Suprapubic skin (tissue), 4 donors: ENCODE results near the gene RAB25. TPM values are rescaled to one million over a fixed set of nuclear protein-coding genes. Genes with fewer than 3 reads are reported as not detected.

ENCODE experiments used
- DNase-seq, 2 donors: peaks; one replicate each; pipeline ENCODE4 v3.0.0-alpha.2; 2019; ENCODE audit warnings: low spot score in 2 of 2
- H3K27ac ChIP-seq: fragments of 200-600 bp; sonication (generic); one replicate; pipeline ENCODE4 v1.5.1; 2019
- H3K27me3 ChIP-seq: fragments of 200-600 bp; sonication (generic); one replicate; pipeline ENCODE4 v1.5.1; 2019
- H3K36me3 ChIP-seq: fragments of 200-600 bp; sonication (generic); one replicate; pipeline ENCODE4 v1.5.1; 2019
- H3K4me1 ChIP-seq: fragments of 200-600 bp; sonication (generic); one replicate; pipeline ENCODE4 v1.5.1; 2019
- H3K4me3 ChIP-seq: fragments of 200-600 bp; sonication (generic); one replicate; pipeline ENCODE4 v1.5.1; 2019; ENCODE audit warnings: mild to moderate bottlenecking
- H3K9me3 ChIP-seq: fragments of 200-600 bp; sonication (generic); one replicate; pipeline ENCODE4 v1.5.1; 2019
- EP300 ChIP-seq: sonication (generic); formaldehyde crosslinking; IDR thresholded peaks from one replicate; pipeline ENCODE4 v1.6.1; 2017; ENCODE audit warnings: antibody characterized with exemption
- POLR2A ChIP-seq, 2 donors: fragments of 450-650 bp; IDR thresholded peaks; one replicate each; pipeline ENCODE4 v1.6.1; 2017; ENCODE audit warnings: antibody characterized with exemption in 2 of 2, mild to moderate bottlenecking in 2 of 2, moderate library complexity in 2 of 2
- POLR2AphosphoS5 ChIP-seq, 3 donors: sonication (generic); formaldehyde crosslinking; IDR thresholded peaks; one replicate each; pipeline ENCODE4 v1.6.1; 2017; ENCODE audit warnings: antibody characterized with exemption in 3 of 3
- WGBS: methylation state at CpG from one replicate; pipeline ENCODE4 v1.1.5; 2018; 5-methylcytosine and 5-hydroxymethylcytosine counted together
- total RNA-seq, 4 donors: library from RNA; depleted of rRNA; stranded (reverse); fragments of >200 nt; gene quantifications; one replicate each; pipeline ENCODE4 v1.1.0, GENCODE V29; 2016
- TF ChIP-seq, protein P1 (sequence below), 2 donors: fragments of 200-600 bp in 1 of 2; fragments of 450-650 bp in 1 of 2; sonication (generic) in 1 of 2; IDR thresholded peaks; one replicate each; pipeline ENCODE4 v1.5.1; 2016 to 2019; ENCODE audit warnings: antibody characterized with exemption in 2 of 2, mild to moderate bottlenecking in 1 of 2, moderate library complexity in 1 of 2

RAB25 gene
- total RNA-seq, 4 donors from 2014 or later = 150 to 284 (median 205) TPM

DNA sequence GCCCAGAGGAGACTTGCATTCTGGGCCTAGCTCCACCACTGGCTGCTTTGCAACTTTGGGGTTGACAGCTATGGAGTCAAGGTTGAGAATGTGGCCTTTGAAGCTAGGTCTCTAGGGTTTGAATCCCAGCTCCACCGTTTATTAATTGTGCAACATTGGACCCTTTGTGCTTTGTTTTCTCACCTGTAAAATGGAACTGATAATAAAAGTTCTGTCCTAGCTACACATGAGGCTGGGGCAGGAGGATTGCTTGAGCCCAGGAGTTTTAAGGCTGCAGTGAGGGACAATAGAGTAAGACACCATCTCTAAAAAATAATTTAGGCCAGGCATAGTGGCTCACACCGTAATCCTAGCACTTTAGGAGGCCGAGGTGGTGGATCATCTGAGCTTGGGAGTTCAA is 38.3 kb downstream of the RAB25 start:
- 76% methylated on average over 3 of the region's 3 CpGs for WGBS
- H3K27ac ChIP-seq = peak overlapping the region; percentile 93
- H3K4me3 ChIP-seq = no peak overlapping the region
- TF ChIP-seq POLR2AphosphoS5 (IDR thresholded peaks at IDR 0.05) (no peak), EP300 (no peak), POLR2A (IDR thresholded peaks at IDR 0.05) (no peak)
- TF ChIP-seq, protein P1, sequence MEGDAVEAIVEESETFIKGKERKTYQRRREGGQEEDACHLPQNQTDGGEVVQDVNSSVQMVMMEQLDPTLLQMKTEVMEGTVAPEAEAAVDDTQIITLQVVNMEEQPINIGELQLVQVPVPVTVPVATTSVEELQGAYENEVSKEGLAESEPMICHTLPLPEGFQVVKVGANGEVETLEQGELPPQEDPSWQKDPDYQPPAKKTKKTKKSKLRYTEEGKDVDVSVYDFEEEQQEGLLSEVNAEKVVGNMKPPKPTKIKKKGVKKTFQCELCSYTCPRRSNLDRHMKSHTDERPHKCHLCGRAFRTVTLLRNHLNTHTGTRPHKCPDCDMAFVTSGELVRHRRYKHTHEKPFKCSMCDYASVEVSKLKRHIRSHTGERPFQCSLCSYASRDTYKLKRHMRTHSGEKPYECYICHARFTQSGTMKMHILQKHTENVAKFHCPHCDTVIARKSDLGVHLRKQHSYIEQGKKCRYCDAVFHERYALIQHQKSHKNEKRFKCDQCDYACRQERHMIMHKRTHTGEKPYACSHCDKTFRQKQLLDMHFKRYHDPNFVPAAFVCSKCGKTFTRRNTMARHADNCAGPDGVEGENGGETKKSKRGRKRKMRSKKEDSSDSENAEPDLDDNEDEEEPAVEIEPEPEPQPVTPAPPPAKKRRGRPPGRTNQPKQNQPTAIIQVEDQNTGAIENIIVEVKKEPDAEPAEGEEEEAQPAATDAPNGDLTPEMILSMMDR (IDR thresholded peaks at IDR 0.05) = no peak
- peaks cover 78% of the 10 kb centered on the region for H3K4me1 ChIP-seq
- no peaks in the 10 kb centered on the region for H3K9me3 ChIP-seq
- H3K27me3 ChIP-seq = no peaks in the 10 kb centered on the region
- no peak for DNase-seq
- no peaks in the 10 kb centered on the region for H3K36me3 ChIP-seq

DNA sequence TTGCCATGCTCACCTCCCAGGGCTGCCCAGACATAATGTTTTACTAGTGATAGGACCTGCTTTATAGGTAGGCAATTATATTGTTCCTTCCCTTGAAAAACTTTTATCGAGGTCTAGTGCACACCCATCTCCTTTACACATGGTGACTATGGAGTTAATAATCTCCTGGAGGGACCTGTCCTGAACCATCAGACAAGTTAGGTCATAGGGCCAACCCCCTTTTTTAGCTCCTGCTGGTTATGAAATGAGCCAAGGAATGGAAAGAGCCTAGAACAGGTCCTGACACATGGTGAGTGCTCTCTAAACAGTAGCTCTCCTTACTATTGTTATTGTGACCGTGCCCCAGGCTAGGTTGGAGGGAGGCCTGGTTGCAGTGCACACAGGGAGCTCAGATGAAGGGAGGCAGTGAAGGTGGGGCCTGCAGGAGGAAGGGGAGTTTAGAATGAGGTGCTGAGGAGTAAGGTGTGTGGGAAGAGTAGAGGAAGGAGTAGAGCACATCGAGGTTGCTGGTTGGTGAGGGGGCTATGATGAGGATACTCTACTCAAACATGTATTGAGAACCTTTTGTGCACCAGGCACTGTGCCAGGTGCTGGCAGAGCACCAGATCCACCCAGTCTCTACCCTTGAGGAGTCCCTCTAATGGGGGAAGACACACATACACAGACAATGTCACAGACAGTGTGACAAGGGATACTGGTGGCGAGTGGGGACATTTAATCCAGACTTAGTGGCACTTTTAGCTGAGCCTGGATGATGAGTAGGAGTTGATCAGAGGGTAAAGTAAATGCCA is 39.4 kb downstream of the RAB25 start:
- 44% methylated on average over 4 of the region's 4 CpGs for WGBS
- H3K36me3 ChIP-seq = no peaks in the 10 kb centered on the region
- H3K4me1 ChIP-seq = peaks cover 89% of the 10 kb centered on the region
- no peaks in the 10 kb centered on the region for H3K9me3 ChIP-seq
- no peak for TF ChIP-seq POLR2A (IDR thresholded peaks at IDR 0.05)
- no peak for TF ChIP-seq POLR2AphosphoS5 (IDR thresholded peaks at IDR 0.05)
- no peak for TF ChIP-seq EP300
- TF ChIP-seq, protein P1 (IDR thresholded peaks at IDR 0.05) = no peak
- H3K4me3 ChIP-seq = no peak overlapping the region
- no peaks in the 10 kb centered on the region for H3K27me3 ChIP-seq
- DNase-seq = no peak
- H3K27ac ChIP-seq = peak overlapping the region; percentile 98

DNA sequence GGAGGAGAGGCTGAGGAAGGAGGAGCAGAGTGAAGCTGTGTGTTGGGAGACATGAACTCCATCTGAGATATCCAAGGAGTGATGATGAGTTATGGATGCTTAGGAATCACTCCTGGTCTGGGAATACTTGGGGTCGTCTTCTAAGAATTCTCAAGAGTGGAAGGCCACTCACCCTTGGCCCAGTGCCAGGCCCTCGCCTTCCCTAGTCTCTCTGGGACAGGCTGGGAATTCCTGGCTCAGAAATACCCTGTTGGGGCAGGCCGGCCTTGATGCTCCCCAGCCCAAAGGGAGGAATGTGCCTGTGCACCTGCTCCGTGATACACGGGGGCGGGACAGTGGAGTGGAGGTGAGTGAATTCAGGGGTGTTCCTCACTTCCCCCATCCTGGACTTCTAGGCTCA is 40.9 kb downstream of the RAB25 start:
- Histone ChIP-seq H3K27ac (peak overlapping the region; percentile 98), H3K4me1 (peaks cover 89% of the 10 kb centered on the region), H3K36me3 (no peaks in the 10 kb centered on the region), H3K27me3 (no peaks in the 10 kb centered on the region), H3K4me3 (no peak overlapping the region), H3K9me3 (no peaks in the 10 kb centered on the region)
- 42% methylated on average over 6 of the region's 6 CpGs for WGBS
- TF ChIP-seq, protein P1 (IDR thresholded peaks at IDR 0.05) = no peak
- no peak for TF ChIP-seq POLR2AphosphoS5 (IDR thresholded peaks at IDR 0.05)
- TF ChIP-seq EP300 = no peak
- no peak for TF ChIP-seq POLR2A (IDR thresholded peaks at IDR 0.05)
- DNase-seq = peak in 1 of 2 donors; percentile 82

DNA sequence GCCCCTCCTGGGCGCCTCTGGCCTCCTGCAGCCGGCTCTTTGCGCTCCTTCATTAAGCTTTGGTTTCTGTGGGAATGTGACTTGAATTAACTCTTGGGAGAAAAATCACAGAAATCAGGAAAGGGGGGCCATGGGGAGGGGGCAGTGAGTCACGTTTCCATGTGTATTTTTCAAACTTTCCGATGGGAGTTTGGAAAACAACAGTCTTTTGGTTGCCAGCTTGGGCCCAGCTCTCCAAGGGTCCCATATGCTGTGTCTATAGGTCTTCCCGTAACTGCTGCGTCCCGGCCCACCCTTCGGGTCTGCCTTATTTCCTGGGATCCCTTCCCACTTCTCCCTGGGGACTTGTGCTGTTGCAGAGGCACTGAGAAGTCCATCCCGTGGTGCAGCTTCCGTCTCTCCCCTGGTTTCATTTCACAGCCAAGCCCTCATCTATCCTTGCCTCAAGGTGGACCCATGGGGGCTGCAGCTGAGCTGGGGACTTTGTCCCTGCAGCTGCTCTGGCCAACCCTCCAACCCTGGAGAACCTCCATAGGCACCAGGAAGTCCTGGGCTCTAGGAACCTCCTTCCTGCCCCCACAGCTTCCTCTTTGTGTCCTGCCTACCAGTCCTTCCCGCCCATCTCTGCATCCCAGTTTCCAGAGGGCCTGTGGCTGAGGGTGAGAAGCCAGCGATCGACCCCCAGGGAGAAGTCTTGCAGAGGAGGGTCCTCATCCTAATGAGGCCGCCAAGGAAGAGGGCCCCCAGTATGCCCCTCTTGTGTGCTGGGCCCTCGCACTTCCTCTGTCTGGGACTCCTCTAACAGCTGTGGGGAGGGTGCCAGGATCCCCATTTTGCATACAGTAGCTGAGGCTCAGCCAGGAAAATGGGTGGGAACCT is 41.9 kb downstream of the RAB25 start:
- peak overlapping the region; percentile 98 for H3K27ac ChIP-seq
- H3K36me3 ChIP-seq = no peaks in the 10 kb centered on the region
- H3K4me1 ChIP-seq = peaks cover 86% of the 10 kb centered on the region
- H3K9me3 ChIP-seq = no peaks in the 10 kb centered on the region
- no peak for TF ChIP-seq EP300
- TF ChIP-seq POLR2AphosphoS5 (IDR thresholded peaks at IDR 0.05) = no peak
- TF ChIP-seq, protein P1 (IDR thresholded peaks at IDR 0.05) = no peak
- TF ChIP-seq POLR2A (IDR thresholded peaks at IDR 0.05) = no peak
- no peaks in the 10 kb centered on the region for H3K27me3 ChIP-seq
- no peak for DNase-seq
- H3K4me3 ChIP-seq = peak overlapping the region; percentile 43
- WGBS = 47% methylated on average over 11 of the region's 16 CpGs

DNA sequence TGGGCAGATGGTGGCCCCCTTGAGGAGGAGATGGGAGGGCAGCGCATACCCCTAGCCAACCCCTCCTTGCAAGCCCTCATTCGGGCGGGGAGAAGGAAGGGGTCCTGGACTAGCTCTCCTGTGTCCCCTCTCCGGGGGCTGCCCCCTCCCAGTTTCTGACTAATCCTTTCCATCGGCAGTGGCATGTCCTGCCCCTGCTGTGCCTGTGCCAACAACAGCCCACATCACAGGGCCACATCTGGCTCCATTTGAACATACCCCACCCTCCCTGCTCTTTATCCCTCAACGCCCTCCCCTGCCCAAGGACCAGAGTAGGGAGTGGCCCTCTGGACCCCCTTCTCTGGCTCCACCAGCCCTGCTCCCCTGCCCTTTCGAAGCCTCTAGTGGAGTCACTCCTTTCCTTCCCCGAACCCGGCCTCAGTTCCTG is 42.6 kb downstream of the RAB25 start:
- Histone ChIP-seq H3K36me3 (no peaks in the 10 kb centered on the region), H3K9me3 (no peaks in the 10 kb centered on the region), H3K4me1 (peaks cover 90% of the 10 kb centered on the region), H3K27me3 (no peaks in the 10 kb centered on the region), H3K4me3 (peak overlapping the region; percentile 43), H3K27ac (peak overlapping the region; percentile 98)
- TF ChIP-seq POLR2A (IDR thresholded peaks at IDR 0.05) (no peak), POLR2AphosphoS5 (IDR thresholded peaks at IDR 0.05) (peak; percentile 21 to 84 (median 31))
- peak; percentile 89 to 92 for DNase-seq
- WGBS = 11% methylated on average over 6 of the region's 9 CpGs
